HEK293T (cell line): ENCODE measurements around the gene METAP1.
"Not testable (repeated sequence)": the region's sequence is repeated elsewhere in the genome, so short reads cannot be mapped to it uniquely, and the experiment has no call there.

Experiments
- CTCF ChIA-PET: fragments of 350-600 bp; formaldehyde crosslinking; extraction: SDS; loops from one replicate; lab custom pipeline; 2021; ENCODE audit warnings: antibody characterized with exemption, inconsistent platforms; lab: Yijun Ruan, JAX
- POLR2A ChIA-PET: fragments of 350-600 bp; formaldehyde crosslinking; extraction: SDS; loops from one replicate; lab custom pipeline; 2020; ENCODE audit warnings: antibody characterized with exemption, inconsistent platforms; lab: Yijun Ruan, JAX
- DNase-seq: peaks from one replicate; pipeline ENCODE4 v3.0.0; 2012; ENCODE audit warnings: mixed read lengths; ENCODE audit errors: extremely low spot score
- ARNT ChIP-seq: fragments of 450-650 bp; IDR thresholded peaks from 2 replicates; pipeline ENCODE4 v1.6.1; 2017; ENCODE audit warnings: mild to moderate bottlenecking
- BHLHE40 ChIP-seq: fragments of 450-650 bp; IDR thresholded peaks from 2 replicates; pipeline ENCODE4 v1.6.1; 2016; ENCODE audit warnings: mild to moderate bottlenecking, moderate library complexity, borderline replicate concordance
- CTBP1 ChIP-seq: fragments of 450-650 bp; IDR thresholded peaks from 2 replicates; pipeline ENCODE4 v1.6.1; 2016; ENCODE audit warnings: borderline replicate concordance
- ELF4 ChIP-seq: fragments of 450-650 bp; IDR thresholded peaks from 2 replicates; pipeline ENCODE4 v1.6.1; 2017; ENCODE audit warnings: antibody characterized with exemption
- FOXA1 ChIP-seq: fragments of 450-650 bp; IDR thresholded peaks from 2 replicates; pipeline ENCODE4 v1.6.1; 2016; ENCODE audit warnings: mild to moderate bottlenecking
- FOXK2 ChIP-seq: fragments of 450-650 bp; IDR thresholded peaks from 2 replicates; pipeline ENCODE4 v1.6.1; 2016; ENCODE audit warnings: mild to moderate bottlenecking
- FOXM1 ChIP-seq: fragments of 450-650 bp; IDR thresholded peaks from 2 replicates; pipeline ENCODE4 v1.6.1; 2017; ENCODE audit warnings: mild to moderate bottlenecking, borderline replicate concordance
- HDGF ChIP-seq: fragments of 450-650 bp; IDR thresholded peaks from 2 replicates; pipeline ENCODE4 v1.6.1; 2017; ENCODE audit warnings: antibody characterized with exemption, borderline replicate concordance
- L3MBTL2 ChIP-seq: fragments of 450-650 bp; conservative IDR thresholded peaks from 2 replicates; pipeline ENCODE4 v1.6.1; 2016; ENCODE audit warnings: mild to moderate bottlenecking
- LEF1 ChIP-seq: fragments of 450-650 bp; IDR thresholded peaks from 2 replicates; pipeline ENCODE4 v1.6.1; 2017; ENCODE audit warnings: mild to moderate bottlenecking, borderline replicate concordance
- NFRKB ChIP-seq: fragments of 450-650 bp; IDR thresholded peaks from 2 replicates; pipeline ENCODE4 v1.6.1; 2016; ENCODE audit warnings: mild to moderate bottlenecking, moderate library complexity
- SP1 ChIP-seq: fragments of 450-650 bp; IDR thresholded peaks from 2 replicates; pipeline ENCODE4 v1.6.1; 2017
- SUZ12 ChIP-seq: fragments of 450-650 bp; IDR thresholded peaks from 2 replicates; pipeline ENCODE4 v1.6.1; 2016; ENCODE audit warnings: mild to moderate bottlenecking
- TARDBP ChIP-seq: fragments of 450-650 bp; IDR thresholded peaks from 2 replicates; pipeline ENCODE4 v1.6.1; 2016
- ZNF384 ChIP-seq: fragments of 450-650 bp; IDR thresholded peaks from 2 replicates; pipeline ENCODE4 v1.6.1; 2016
- TF ChIP-seq, protein P1 (sequence below): fragments of 450-650 bp; IDR thresholded peaks from 2 replicates; pipeline ENCODE4 v1.6.1; 2016

Gene METAP1

DNA sequence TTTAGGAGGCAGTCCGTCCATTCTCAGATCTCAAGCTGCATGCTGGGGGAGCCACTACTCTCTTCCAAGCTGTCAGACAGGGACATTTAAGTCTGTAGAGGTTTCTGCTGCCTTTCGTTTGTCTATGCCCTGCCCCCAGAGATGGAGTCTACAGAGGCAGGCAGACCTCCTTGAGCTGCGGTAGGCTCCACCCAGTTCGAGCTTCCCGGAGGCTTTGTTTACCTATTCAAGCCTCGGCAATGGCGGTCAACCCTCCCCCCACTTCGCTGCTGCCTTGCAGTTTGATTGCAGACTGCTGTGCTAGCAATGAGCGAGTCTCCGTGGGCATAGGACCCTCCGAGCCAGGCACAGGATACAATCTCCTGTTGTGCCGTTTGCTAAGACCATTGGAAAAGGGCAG, 103.8 kb downstream of the METAP1 start:
- TF ChIP-seq CTBP1 (no peak), NFRKB (no peak), SP1 (no peak), ARNT (no peak), TARDBP (no peak), BHLHE40 (no peak), L3MBTL2 (no peak), FOXK2 (no peak), HDGF (no peak), ZNF384 (no peak), LEF1 (no peak), FOXA1 (no peak), SUZ12 (no peak)
- TF ChIP-seq, protein P1, sequence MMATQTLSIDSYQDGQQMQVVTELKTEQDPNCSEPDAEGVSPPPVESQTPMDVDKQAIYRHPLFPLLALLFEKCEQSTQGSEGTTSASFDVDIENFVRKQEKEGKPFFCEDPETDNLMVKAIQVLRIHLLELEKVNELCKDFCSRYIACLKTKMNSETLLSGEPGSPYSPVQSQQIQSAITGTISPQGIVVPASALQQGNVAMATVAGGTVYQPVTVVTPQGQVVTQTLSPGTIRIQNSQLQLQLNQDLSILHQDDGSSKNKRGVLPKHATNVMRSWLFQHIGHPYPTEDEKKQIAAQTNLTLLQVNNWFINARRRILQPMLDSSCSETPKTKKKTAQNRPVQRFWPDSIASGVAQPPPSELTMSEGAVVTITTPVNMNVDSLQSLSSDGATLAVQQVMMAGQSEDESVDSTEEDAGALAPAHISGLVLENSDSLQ, result no peak
- no peak for DNase-seq
- POLR2A ChIA-PET, result no interaction called here
- CTCF ChIA-PET, result no interaction called here

DNA sequence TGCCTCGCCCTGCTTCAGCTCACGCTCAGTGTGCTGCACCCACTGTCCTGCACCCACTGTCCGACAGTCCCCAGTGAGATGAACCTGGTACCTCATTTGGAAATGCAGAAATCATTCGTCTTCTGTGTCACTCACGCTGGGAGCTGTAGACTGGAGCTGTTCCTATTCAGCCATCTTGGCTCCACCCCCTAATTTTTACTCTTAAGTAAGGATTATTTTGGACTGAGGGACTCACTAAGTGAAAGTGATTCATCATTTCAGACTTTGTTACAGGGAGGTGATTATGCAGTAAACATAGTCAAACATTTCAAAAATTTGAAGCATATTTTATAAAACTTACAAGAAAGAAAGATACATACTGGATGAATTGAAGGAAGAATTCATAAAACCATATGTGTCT, 104.3 kb downstream of the METAP1 start:
- POLR2A ChIA-PET, DNase-seq, CTCF ChIA-PET: not testable (repeated sequence)

GRCh38 chr4:99100876-99101275, 105.4 kb downstream of the METAP1 start:
- POLR2A ChIA-PET, result interaction anchor here (0.7 kb wide), 1 partner anchor 12 kb away, joined by 3 read pairs; the partner anchor contains the start of gene ADH5
- DNase-seq, result no peak
- TF ChIP-seq BHLHE40 (no peak), SP1 (no peak)
- TF ChIP-seq, protein P1, result no peak
- CTCF ChIA-PET, result no interaction called here

DNA sequence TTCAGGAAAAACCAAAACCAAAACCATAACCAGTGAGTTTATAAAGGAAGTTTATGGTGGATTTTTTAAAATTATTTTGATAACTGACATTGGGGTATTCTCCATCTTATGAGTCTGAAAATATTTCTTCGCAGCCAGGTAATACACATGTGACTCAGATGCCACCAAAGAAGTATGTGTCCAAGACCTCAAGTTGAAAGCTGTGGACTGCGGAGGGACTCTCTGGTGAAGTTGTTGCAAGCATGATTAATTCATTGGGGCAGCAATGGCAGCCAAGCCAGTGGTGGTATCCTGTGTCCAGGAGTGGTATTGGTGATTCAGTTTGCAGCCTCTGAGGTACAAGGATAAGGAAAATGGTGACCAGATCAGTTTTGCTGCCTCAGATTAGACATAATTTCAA, 107.1 kb downstream of the METAP1 start:
- POLR2A ChIA-PET, result interaction anchor here (1.2 kb wide), 1 partner anchor 14 kb away, joined by 3 read pairs; the partner anchor contains the start of gene ADH5
- DNase-seq, result no peak
- TF ChIP-seq CTBP1 (no peak), FOXA1 (no peak), ARNT (no peak)
- CTCF ChIA-PET, result no interaction called here

DNA sequence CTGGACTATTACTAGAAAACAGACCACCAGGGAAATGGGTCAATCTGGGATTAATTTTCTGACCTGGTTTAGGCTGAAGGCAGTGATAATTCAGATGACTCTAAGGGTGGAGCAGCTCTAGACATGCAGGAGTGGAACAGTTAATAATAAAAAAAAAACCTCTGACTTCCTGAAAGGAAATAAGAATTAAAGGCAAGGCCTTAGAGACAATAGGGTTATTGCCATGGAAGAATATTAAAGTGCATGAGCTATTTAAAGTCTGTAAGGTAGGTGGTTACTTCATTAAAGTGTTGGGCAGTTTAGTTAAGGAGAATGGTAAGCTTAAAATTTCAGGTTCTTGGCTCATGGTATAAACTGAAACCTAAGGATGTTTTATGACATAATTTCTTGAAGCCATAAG, 107.6 kb downstream of the METAP1 start:
- ChIA-PET CTCF (no interaction called here), POLR2A (interaction anchor here (1.2 kb wide), 1 partner anchor 15 kb away, joined by 3 read pairs; the partner anchor contains the start of gene ADH5)
- DNase-seq, result no peak
- TF ChIP-seq LEF1 (no peak), FOXK2 (no peak), ELF4 (no peak), ARNT (no peak), TARDBP (no peak), NFRKB (no peak), SUZ12 (no peak), BHLHE40 (no peak), FOXM1 (no peak), SP1 (no peak), L3MBTL2 (no peak), HDGF (no peak), CTBP1 (no peak), FOXA1 (no peak), ZNF384 (no peak)
- TF ChIP-seq, protein P1, result no peak

DNA sequence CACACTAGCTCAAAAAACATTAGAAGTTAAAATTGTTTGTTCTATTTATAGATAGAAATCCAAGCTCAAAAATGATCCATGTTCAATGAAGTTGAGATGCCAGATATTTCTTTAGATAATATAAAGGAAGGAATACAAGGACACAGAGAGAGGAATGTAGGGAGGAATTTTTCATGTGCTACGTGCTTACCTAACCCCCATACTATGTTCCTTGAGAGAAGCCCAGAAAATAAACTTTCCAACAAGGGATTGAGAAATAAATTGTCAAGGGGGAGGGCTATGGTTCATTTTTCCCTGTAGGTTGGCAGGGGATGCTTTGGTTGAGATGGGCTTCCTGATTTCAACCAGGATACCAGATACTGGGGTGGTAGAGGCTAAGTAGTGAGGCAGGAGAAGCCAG, 108.6 kb downstream of the METAP1 start:
- DNase-seq, result no peak
- ChIA-PET CTCF (no interaction called here), POLR2A (no interaction called here)
- TF ChIP-seq NFRKB (no peak), CTBP1 (no peak), FOXK2 (no peak), HDGF (no peak), ARNT (no peak), SP1 (no peak), SUZ12 (no peak), TARDBP (no peak), FOXM1 (no peak), LEF1 (no peak), ZNF384 (no peak), L3MBTL2 (no peak), ELF4 (no peak), FOXA1 (no peak), BHLHE40 (no peak)
- TF ChIP-seq, protein P1, result no peak

- CTCF ChIA-PET, DNase-seq: not testable (repeated sequence)
These were observed 113.8 kb downstream of the METAP1 start for GRCh38 chr4:99109286-99109685.

More at GRCh38 chr4:99109286-99109685, 113.8 kb downstream of the METAP1 start:
- POLR2A ChIA-PET, result not testable (repeated sequence)
